Activated T-helper 1 cell treated with anti-CD3 and anti-CD28 coated beads, Interleukin-12 subunit alpha, Interleukin-12 subunit beta, Interleukin-2, Interleukin-4 antibody, amounts not matched to agents 30 ng/mL and 10 ng/mL and 1 ng/mL, durations not matched to agents 14 hours and 24 hours and 36 hours (primary cell): ENCODE measurements around the gene RBM20. TPM values are rescaled to one million over a fixed set of nuclear protein-coding genes. Genes with fewer than 3 reads are reported as not detected.
"Not testable (repeated sequence)": the region's sequence is repeated elsewhere in the genome, so short reads cannot be mapped to it uniquely, and the experiment has no call there.

Source experiments
- DNase-seq: peaks from one replicate; pipeline ENCODE4 v3.0.0; 2021; ENCODE audit warnings: low spot score
- H3K27ac Mint-ChIP-seq: one replicate; pipeline ENCODE4 v1.8.0; 2021; ENCODE audit warnings: mild to moderate bottlenecking, mixed read lengths
- H3K27me3 Mint-ChIP-seq: one replicate; pipeline ENCODE4 v1.8.0; 2022; ENCODE audit warnings: mild to moderate bottlenecking, moderate library complexity, mixed read lengths; ENCODE audit not compliant: insufficient read depth
- H3K36me3 Mint-ChIP-seq: one replicate; pipeline ENCODE4 v1.8.0; 2021; ENCODE audit warnings: low read depth, mixed read lengths
- H3K4me1 Mint-ChIP-seq: one replicate; pipeline ENCODE4 v1.8.0; 2021; ENCODE audit warnings: low read depth, mixed read lengths
- H3K4me3 Mint-ChIP-seq: one replicate; pipeline ENCODE4 v1.8.0; 2021; ENCODE audit warnings: mild to moderate bottlenecking, moderate library complexity, mixed read lengths
- H3K9me3 Mint-ChIP-seq: one replicate; pipeline ENCODE4 v1.8.0; 2021; ENCODE audit warnings: mixed read lengths
- intact Hi-C: fragments of 100-400 bp; cut with micrococcal nuclease; formaldehyde crosslinking; loops from one replicate; pipeline ENCODE4 v1.15.1; 2024
- total RNA-seq: library from RNA; stranded (reverse); gene quantifications from 2 replicates; pipeline ENCODE4 v1.2.3, GENCODE V29; 2022

RBM20 gene
- total RNA-seq, 1 donor from 2014 or later: not detected

- no peak for DNase-seq
- no peaks in the 10 kb centered on the region for H3K36me3 Mint-ChIP-seq
- H3K27ac Mint-ChIP-seq: no peak overlapping the region
- no peaks in the 10 kb centered on the region for H3K9me3 Mint-ChIP-seq
- H3K4me1 Mint-ChIP-seq: no peaks in the 10 kb centered on the region
- intact Hi-C loops: no loop called here
- no peak overlapping the region for H3K4me3 Mint-ChIP-seq
- H3K27me3 Mint-ChIP-seq: peaks cover 7% of the 10 kb centered on the region
These were observed 12.2 kb upstream of the RBM20 start for GRCh38 chr10:110631934-110632333.

- Mint-ChIP-seq H3K36me3 (no peaks in the 10 kb centered on the region), H3K9me3 (no peaks in the 10 kb centered on the region), H3K4me3 (no peak overlapping the region), H3K27ac (no peak overlapping the region), H3K27me3 (peaks cover 7% of the 10 kb centered on the region), H3K4me1 (no peaks in the 10 kb centered on the region)
- intact Hi-C loops: no loop called here
- no peak for DNase-seq
These were observed 11.4 kb upstream of the RBM20 start for GRCh38 chr10:110632591-110633215.

GRCh38 chr10:110634527-110635209 is 9.5 kb upstream of the RBM20 start:
- H3K4me1 Mint-ChIP-seq: no peaks in the 10 kb centered on the region
- H3K27ac Mint-ChIP-seq: no peak overlapping the region
- H3K27me3 Mint-ChIP-seq: peaks cover 18% of the 10 kb centered on the region
- intact Hi-C loops: no loop called here
- DNase-seq: no peak
- H3K4me3 Mint-ChIP-seq: no peak overlapping the region
- H3K36me3 Mint-ChIP-seq: no peaks in the 10 kb centered on the region
- no peaks in the 10 kb centered on the region for H3K9me3 Mint-ChIP-seq

GRCh38 chr10:110636572-110636931 is 7.6 kb upstream of the RBM20 start:
- no peak overlapping the region for H3K4me3 Mint-ChIP-seq
- H3K36me3 Mint-ChIP-seq: no peaks in the 10 kb centered on the region
- intact Hi-C loops: no loop called here
- H3K27ac Mint-ChIP-seq: no peak overlapping the region
- DNase-seq: no peak
- no peaks in the 10 kb centered on the region for H3K9me3 Mint-ChIP-seq
- H3K4me1 Mint-ChIP-seq: peaks cover 9% of the 10 kb centered on the region
- H3K27me3 Mint-ChIP-seq: peaks cover 28% of the 10 kb centered on the region

- Mint-ChIP-seq H3K36me3 (no peaks in the 10 kb centered on the region), H3K9me3 (no peaks in the 10 kb centered on the region), H3K27ac (no peak overlapping the region), H3K4me1 (peaks cover 9% of the 10 kb centered on the region), H3K4me3 (no peak overlapping the region), H3K27me3 (peaks cover 33% of the 10 kb centered on the region)
- no peak for DNase-seq
- intact Hi-C loops: no loop called here
These were observed 7.1 kb upstream of the RBM20 start for GRCh38 chr10:110636932-110637557.

- no peaks in the 10 kb centered on the region for H3K9me3 Mint-ChIP-seq
- no peak overlapping the region for H3K4me3 Mint-ChIP-seq
- no peak overlapping the region for H3K27ac Mint-ChIP-seq
- peaks cover under 1% of the 10 kb centered on the region for H3K36me3 Mint-ChIP-seq
- intact Hi-C loops: no loop called here
- H3K27me3 Mint-ChIP-seq: peaks cover 38% of the 10 kb centered on the region
- peaks cover 11% of the 10 kb centered on the region for H3K4me1 Mint-ChIP-seq
- no peak for DNase-seq
These were observed 6.5 kb upstream of the RBM20 start for GRCh38 chr10:110637558-110638053.

GRCh38 chr10:110638319-110638718 is 5.8 kb upstream of the RBM20 start:
- intact Hi-C loops: no loop called here
- Mint-ChIP-seq H3K27ac (no peak overlapping the region), H3K4me1 (peaks cover 19% of the 10 kb centered on the region), H3K36me3 (peaks cover 4% of the 10 kb centered on the region), H3K27me3 (peaks cover 45% of the 10 kb centered on the region), H3K9me3 (no peaks in the 10 kb centered on the region), H3K4me3 (no peak overlapping the region)
- DNase-seq: no peak

- DNase-seq, H3K27ac Mint-ChIP-seq, H3K9me3 Mint-ChIP-seq, H3K4me3 Mint-ChIP-seq, H3K36me3 Mint-ChIP-seq, intact Hi-C loops: not testable (repeated sequence)
- peaks cover 47% of the 10 kb centered on the region for H3K27me3 Mint-ChIP-seq
- H3K4me1 Mint-ChIP-seq: peaks cover 20% of the 10 kb centered on the region
These were observed 5.1 kb upstream of the RBM20 start for GRCh38 chr10:110639046-110639445.

GRCh38 chr10:110639858-110640257 is 4.3 kb upstream of the RBM20 start:
- not testable (repeated sequence) for H3K9me3 Mint-ChIP-seq, DNase-seq, H3K4me3 Mint-ChIP-seq, H3K27ac Mint-ChIP-seq, H3K36me3 Mint-ChIP-seq
- H3K4me1 Mint-ChIP-seq: peaks cover 23% of the 10 kb centered on the region
- intact Hi-C loops: loop anchor here (2.0 kb wide), 1 partner anchor 21 kb away; no protein-coding TSS in a partner anchor
- peaks cover 52% of the 10 kb centered on the region for H3K27me3 Mint-ChIP-seq

GRCh38 chr10:110641256-110641655 is 2.9 kb upstream of the RBM20 start:
- Mint-ChIP-seq H3K27ac (peak overlapping the region; percentile 6), H3K4me3 (no peak overlapping the region), H3K27me3 (peaks cover 61% of the 10 kb centered on the region), H3K4me1 (peaks cover 27% of the 10 kb centered on the region), H3K36me3 (peaks cover 6% of the 10 kb centered on the region), H3K9me3 (no peaks in the 10 kb centered on the region)
- intact Hi-C loops: loop anchor here (2.0 kb wide), 1 partner anchor 22 kb away; no protein-coding TSS in a partner anchor
- DNase-seq: no peak

GRCh38 chr10:110642204-110643034 is 1.7 kb upstream of the RBM20 start:
- intact Hi-C loops: loop anchor here (1.0 to 2.0 kb wide), 3 partner anchors 30 to 434 kb away; partner anchors contain the start of gene ADRA2A
- H3K9me3 Mint-ChIP-seq: no peaks in the 10 kb centered on the region
- H3K27ac Mint-ChIP-seq: peak overlapping the region; percentile 16
- peaks cover 6% of the 10 kb centered on the region for H3K36me3 Mint-ChIP-seq
- H3K27me3 Mint-ChIP-seq: peaks cover 65% of the 10 kb centered on the region
- peak overlapping the region; percentile 72 for H3K4me3 Mint-ChIP-seq
- H3K4me1 Mint-ChIP-seq: peaks cover 27% of the 10 kb centered on the region
- DNase-seq: no peak

GRCh38 chr10:110643035-110643652 is 992 bp upstream of the RBM20 start:
- intact Hi-C loops: loop anchor here (2.0 kb wide), 2 partner anchors 32 to 434 kb away; partner anchors contain the start of gene ADRA2A
- peak overlapping the region; percentile 34 for H3K27ac Mint-ChIP-seq
- peaks cover 6% of the 10 kb centered on the region for H3K36me3 Mint-ChIP-seq
- peaks cover 27% of the 10 kb centered on the region for H3K4me1 Mint-ChIP-seq
- no peak for DNase-seq
- no peaks in the 10 kb centered on the region for H3K9me3 Mint-ChIP-seq
- peaks cover 65% of the 10 kb centered on the region for H3K27me3 Mint-ChIP-seq
- peak overlapping the region; percentile 85 for H3K4me3 Mint-ChIP-seq
